GM13976 (cell line): ENCODE results near the gene YTHDC1.

ENCODE experiments used
- DNase-seq: peaks from one replicate; pipeline ENCODE4 v3.0.0; 2012; ENCODE audit warnings: low spot score
- in situ Hi-C: fragments of 300-500 bp; cut with MboI; formaldehyde crosslinking; loops from one replicate; pipeline ENCODE4 v1.12.0; 2022; ENCODE audit warnings: low sequenced_read_pairs, mixed read lengths, inconsistent platforms; ENCODE audit not compliant: unreplicated experiment
- TF ChIP-seq, protein P1 (sequence below): IDR thresholded peaks from 2 replicates; pipeline ENCODE4 v1.5.1; 2012; ENCODE audit warnings: borderline replicate concordance, mild to moderate bottlenecking; ENCODE audit not compliant: insufficient read depth; ENCODE audit errors: extremely low read depth, missing control alignments, control extremely low read depth

Gene YTHDC1

DNA sequence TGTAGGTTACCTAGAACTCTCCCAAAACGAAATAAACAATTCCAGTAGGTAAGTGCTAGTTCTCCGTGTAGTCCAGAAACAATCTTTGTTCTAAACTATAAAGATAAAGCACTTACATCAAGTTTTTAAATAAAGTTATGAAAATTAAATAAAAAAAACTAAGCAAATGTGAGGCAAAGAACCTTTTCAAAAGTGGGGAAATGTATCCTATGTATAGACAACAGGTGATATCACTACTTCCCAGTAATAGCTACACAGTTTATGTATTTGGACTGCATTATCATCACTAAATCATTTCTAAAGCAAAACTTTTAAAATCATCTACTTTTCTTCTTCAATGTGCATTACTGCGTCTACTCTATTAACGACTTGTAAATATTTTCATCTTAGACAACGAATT, 2.0 kb downstream of the YTHDC1 start:
- TF ChIP-seq, protein P1, sequence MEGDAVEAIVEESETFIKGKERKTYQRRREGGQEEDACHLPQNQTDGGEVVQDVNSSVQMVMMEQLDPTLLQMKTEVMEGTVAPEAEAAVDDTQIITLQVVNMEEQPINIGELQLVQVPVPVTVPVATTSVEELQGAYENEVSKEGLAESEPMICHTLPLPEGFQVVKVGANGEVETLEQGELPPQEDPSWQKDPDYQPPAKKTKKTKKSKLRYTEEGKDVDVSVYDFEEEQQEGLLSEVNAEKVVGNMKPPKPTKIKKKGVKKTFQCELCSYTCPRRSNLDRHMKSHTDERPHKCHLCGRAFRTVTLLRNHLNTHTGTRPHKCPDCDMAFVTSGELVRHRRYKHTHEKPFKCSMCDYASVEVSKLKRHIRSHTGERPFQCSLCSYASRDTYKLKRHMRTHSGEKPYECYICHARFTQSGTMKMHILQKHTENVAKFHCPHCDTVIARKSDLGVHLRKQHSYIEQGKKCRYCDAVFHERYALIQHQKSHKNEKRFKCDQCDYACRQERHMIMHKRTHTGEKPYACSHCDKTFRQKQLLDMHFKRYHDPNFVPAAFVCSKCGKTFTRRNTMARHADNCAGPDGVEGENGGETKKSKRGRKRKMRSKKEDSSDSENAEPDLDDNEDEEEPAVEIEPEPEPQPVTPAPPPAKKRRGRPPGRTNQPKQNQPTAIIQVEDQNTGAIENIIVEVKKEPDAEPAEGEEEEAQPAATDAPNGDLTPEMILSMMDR: no peak

DNA sequence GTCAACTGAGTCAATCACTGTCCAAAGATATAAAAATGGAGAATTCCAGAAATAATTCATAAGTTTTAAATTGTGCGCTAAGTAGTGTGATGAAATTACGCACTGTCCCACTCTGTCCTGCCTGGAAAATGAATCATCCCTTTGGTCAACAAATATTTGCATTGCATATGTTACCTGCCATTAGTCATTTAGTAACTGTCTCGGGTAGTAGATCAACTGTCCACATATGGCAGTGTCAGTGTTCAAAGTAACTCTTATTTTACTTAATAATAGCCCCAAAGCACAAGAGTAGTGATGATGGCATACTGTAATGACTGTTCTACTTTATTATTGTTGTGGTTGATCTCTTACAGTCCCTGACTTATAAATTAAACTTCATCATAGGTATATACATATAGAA, 3.4 kb downstream of the YTHDC1 start:
- DNase-seq: no peak
- TF ChIP-seq, protein P1: no peak
- in situ Hi-C loops: no loop called here

More for the DNA sequence above, 2.0 kb downstream of the YTHDC1 start:
- in situ Hi-C loops: no loop called here
- no peak for DNase-seq

DNA sequence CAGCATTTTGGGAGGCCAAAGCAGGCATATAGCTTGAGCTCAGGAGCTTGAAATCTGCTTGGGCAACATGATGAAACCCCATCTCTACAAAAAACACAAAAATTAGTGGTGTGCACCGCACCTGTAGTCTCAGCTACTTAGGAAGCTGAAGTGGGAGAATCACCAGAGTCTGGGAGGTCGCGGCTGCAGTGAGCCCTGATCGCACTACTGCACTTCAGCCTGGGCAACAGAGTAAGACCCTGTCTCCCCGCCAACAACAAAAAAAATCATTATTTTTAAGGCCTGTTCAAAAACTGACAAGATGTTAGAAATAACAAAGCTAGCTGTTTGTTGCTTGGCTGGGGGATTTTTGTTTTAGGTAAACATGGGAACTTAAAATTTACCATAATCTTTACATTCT, 5.1 kb downstream of the YTHDC1 start:
- TF ChIP-seq, protein P1: no peak
- no peak for DNase-seq
- in situ Hi-C loops: no loop called here

DNA sequence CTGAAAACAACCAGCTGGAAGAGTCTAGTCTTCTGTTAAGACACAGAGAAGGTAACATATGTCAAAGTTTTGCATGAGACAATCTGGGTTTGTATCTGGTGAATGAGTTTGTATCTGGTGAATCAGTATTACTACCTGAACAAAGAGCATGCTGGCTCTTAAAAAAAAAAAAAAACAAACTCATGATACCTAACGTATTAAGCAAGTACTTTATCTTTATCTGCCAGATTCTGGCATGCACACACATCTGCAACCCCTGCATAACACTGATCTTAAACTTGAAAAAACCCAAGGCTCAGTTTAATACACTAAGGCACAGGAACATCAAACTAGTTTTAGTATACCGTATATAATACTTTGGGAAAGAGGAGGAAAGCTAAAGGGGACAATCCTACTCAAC, 5.8 kb downstream of the YTHDC1 start:
- no peak for DNase-seq
- TF ChIP-seq, protein P1: no peak
- in situ Hi-C loops: no loop called here

DNA sequence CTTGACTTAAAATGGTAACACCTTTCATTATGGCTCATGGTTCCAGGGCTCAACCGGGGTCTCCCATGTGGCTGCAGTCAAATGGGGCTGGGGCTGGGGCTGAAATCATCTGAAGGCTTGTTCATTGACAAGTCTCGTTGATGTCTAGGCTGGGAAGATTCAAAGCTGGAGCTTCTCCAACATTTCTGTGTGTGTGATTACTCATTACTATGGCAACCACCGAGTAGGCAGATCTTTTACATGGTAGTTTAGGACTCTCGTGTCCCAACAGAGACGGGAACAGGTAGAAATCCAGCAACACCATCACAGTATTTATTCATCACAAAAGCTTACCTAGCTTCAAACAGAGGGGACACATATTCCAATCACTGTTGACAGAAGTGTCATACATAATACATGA, 7.8 kb downstream of the YTHDC1 start:
- no peak for DNase-seq
- in situ Hi-C loops: no loop called here
- TF ChIP-seq, protein P1: no peak

DNA sequence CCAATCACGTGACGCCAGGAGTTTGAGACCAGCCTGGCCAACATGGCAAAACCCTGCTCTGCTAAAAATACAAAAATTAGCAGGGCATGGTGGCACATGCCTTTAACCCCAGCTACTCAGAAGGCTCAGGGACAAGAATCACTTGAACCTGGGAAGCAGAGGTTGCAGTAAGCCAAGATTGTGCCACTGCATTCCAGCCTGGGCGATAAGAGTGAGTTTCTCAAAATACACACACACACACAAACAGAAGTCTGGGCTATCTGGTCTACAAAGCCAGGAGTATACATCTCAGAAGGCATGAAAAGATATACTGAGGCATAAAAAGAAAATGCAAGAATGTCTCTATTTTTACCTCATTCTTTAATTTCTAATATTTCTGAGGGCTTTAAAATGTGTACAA, 11.3 kb downstream of the YTHDC1 start:
- in situ Hi-C loops: no loop called here
- no peak for DNase-seq
- TF ChIP-seq, protein P1: no peak

DNA sequence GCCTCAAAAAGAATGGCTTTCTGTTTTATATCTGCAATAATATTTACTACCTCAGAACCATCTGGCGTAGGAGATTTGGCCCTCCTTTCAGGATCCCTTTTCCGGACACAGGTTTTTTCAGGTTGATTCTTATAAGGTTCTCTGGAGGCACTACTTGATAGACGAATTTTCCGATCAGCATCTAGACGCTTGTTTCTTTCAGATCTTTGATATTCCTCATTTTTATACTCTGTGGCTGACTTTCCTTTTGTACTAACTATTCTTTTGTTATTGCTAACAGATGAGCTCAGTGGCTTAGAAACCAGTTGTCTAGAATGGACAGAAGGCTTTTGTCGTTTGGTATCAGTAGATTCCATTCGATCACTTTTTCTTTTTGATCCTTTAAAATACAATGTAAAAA, 12.4 kb downstream of the YTHDC1 start:
- no peak for DNase-seq
- in situ Hi-C loops: no loop called here

More for the DNA sequence above, 12.4 kb downstream of the YTHDC1 start:
- TF ChIP-seq, protein P1: no peak
